GM19240 (cell line): ENCODE measurements around the gene ZNF616.
A peak's percentile ranks its signal among the peaks of the same experiment; 100 is the strongest.

Source experiments
- DNase-seq: peaks from one replicate; pipeline ENCODE4 v3.0.0; 2011; ENCODE audit warnings: low spot score; ENCODE audit not compliant: insufficient read length

The ZNF616 gene

DNA sequence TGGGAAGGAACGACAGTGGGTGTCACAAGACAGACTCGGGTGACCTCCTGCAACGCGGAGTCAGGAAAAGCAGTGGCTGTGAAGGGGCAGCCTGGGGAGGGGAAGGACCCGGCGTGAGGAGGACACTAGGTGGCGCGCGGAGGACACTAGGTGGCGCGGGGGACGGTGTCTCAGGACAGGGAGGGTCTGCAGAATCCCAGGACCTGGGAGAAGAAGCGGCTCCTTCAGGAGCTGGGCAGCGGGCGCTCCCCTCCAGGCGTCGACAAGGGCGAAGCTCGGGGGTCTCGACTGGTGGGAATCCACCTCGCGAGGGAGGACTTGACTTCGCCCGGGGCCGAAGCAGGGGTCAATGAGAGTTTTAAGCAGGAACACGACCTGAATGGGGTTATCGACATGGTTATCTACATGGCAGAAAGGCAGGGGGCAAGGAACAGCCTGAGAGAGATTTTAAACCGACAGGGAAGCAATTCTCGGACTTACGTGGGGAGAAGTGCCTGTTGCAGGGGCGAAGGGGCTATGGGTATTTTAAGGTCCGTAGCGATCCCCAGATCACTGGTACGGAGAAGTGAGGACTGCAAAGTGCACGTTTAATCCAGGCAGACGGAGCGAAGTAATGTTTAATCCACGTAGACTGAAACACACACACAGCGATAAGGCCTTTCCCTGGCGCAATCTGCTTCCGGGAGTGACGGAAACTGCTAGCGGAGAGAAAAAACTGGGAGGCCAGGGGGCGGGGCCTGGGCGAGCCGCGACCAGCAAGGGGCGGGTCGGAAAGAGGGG is at the start of gene ZNF616:
Gene ZNF616, minus strand, starts transcription at position 687 of the 780 bp plus-strand sequence. CDS start 9,426 bp downstream, outside the sequence.
- peak; percentile 84 for DNase-seq

GRCh38 chr19:52188822-52189734 is 49.3 kb upstream of the ZNF616 start:
- no peak for DNase-seq

DNA sequence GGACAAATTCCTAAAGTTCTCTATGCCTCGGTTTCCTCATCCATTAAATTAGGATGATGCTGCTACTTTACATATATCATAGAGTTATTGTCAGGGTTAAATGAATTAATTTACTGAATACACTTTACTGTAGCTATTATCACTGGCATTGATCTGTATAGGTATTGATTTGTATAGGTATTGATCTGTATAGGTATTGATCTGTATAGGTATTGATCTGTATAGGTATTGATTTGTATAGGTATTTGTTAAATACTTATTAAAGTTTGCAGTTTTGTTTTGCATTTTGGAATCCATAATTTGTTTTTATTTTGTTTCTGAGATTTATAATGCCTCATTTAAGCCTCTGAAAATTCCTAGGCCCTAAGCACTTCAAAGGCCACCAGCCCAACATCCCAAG is 47.7 kb upstream of the ZNF616 start:
- no peak for DNase-seq

- no peak for DNase-seq
These were observed 36.8 kb upstream of the ZNF616 start for GRCh38 chr19:52176574-52176973.

GRCh38 chr19:52172347-52172746 is 32.6 kb upstream of the ZNF616 start:
- no peak for DNase-seq

GRCh38 chr19:52171321-52172169 is 31.8 kb upstream of the ZNF616 start, which contains the start of gene ZNF836:
Gene ZNF836 (minus strand): TSS chr19:52171621. CDS start chr19:52168072, 3,549 bp downstream.
- DNase-seq = peak; percentile 74

DNA sequence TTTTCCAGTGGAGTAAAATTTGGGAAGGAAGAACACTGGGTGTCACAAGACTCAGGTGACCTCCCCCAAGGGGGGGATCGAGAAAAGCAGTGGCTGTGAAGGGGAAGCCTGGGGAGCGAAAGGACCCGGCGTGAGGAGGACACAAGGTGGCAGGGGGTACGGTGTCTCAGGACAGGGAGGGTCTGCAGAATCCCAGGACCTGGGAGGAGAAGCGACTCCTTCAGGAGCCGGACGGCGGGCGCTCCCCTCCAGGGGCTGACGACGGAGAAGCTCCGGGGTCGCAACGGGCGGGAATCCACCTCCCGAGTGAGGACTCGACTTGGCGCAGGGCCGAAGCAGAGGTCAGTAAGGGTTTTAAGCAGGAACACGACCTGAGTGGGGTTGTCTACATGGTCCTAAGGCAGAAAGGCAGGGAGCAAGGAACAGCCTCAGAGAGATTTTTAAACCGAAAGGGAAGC is 31.2 kb upstream of the ZNF616 start:
- no peak for DNase-seq

DNA sequence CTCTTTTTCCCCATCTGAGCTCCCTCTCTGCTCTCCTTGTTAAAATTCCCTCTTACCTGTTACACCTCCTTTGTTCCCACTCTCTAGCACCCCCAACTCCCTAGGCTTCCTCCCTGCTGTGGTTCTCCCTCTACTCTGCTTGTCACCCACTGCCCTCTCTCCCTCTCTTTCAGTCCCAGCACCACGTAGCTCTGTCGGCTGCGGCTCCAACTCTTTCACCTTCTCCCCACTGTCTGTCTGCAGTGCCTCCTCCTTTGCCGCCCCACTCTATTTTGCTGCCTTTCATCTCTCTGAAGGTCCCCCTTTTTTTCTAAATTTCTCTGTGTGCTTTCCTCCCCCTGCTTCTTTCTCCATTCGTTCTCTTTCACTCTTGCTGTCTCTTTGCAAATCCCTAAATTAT is 30.6 kb upstream of the ZNF616 start:
- no peak for DNase-seq

DNA sequence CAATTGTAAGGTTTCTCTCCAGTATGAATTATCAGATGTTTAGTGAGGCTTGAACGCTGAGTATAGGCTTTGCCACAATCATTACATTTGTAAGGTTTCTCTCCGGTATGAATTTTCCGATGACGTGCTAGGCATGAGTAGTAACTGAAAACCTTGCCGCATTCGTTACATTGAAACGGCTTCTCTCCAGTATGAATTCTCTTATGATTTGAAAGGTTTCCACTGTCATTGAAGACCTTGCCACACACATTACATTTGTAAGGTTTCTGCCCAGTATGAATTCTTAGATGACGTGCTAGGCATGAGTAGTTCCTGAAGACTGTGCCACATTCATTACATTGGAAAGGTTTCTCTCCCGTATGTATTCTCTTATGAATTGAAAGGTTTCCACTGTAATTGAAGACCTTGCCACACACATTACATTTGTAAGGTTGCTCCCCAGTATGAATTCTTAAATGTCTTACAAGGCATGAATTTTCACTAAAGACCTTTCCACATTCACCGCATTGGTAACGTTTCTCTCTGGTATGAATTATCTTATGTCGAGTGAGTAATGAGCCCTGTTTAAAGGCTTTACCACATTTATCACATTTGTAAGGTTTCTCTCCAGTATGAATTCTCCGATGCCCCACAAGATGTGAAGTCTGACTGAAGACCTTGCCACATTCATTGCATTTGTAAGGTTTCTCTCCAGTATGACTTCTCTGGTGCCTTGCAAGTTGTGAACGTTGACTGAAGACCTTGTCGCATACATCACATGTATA is 16.0 kb upstream of the ZNF616 start:
- DNase-seq = no peak

DNA sequence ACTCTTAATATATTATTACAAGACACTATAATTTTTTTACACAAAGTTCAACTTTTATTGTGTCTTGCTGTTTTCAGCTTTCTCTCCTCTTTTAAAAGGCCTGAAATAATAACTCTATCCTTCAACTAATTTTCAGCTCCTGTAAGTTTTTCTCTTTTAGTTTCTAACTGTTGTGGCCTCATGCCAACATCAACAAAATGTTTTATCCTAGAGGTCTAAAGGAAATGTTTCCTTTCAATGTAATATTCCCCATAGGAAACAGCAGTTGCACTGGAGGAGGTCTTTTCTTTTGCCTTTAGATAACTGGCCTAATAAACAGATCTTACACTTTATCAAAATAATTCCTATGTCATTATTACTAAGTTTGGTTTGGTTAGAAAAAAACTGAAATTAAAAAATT is 8.5 kb upstream of the ZNF616 start:
- DNase-seq = no peak

- DNase-seq = no peak
These were observed 2.4 kb upstream of the ZNF616 start for GRCh38 chr19:52142001-52142595.

- no peak for DNase-seq
These were observed 1.5 kb upstream of the ZNF616 start for GRCh38 chr19:52141203-52141602.

DNA sequence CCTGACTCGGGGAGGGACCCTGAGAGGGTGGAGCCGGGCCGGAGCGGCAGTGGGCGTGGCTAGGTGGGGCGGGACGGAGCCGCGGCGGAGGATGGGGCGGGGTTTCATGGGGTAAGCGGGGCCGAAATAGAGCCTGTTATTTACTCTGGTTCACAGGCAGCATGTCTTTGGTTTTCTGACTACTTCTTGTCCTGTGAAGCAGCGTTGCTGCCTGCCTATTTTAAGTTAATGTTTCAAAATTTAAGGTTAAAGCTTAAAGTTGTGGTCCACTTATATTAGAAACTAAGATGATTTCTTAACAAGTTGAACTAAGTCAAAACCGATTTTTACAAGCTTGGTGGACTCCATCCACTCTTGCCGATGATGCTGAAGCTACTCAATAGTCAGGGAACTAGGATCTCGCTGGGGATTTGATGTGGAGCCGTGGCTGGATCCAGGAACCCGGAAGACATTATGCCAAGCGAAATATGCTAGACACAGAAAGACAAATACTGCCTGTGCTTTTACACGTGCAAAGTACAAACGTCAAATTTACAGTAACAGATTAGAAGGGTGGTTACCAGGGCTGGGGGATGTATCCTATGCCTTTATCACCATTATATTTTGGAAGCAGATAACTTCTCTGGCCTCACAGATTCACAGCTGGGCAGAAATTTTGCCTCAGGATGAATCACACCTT is 433 bp upstream of the ZNF616 start:
- no peak for DNase-seq

DNA sequence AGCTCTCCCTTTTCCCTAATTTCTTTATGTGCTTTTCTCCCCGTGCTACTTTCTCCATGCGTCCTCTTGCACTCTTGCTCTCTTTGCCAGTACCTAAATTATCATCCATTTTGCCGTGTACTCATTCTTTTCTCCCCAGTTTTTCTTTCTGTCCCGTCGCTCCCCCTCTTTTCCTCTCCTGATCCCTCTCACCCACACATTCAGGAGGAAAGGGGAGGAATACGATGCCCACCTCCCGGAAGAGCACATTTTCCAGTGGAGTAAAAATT is 821 bp downstream of the ZNF616 start:
- DNase-seq = no peak

GRCh38 chr19:52138278-52138982 is 1.3 kb downstream of the ZNF616 start:
- DNase-seq = no peak

DNA sequence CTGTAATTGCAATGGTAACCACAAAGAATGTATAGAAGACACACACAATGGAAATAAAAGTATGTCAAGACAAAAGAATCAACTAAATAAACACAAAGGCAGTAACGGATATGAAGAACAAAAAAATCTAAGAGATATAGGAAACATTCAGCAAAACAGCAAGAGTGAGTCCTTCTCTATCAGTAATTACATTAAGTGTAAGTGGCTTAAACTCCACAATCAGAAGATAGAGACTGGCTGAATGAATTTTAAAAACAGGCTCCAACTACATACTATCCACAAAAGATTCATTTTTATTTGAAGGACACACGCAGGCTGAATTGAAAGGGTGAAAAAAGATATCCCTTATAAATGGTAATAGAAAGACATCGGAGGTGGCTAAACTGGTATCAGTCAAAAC is 19.5 kb downstream of the ZNF616 start:
- no peak for DNase-seq

DNA sequence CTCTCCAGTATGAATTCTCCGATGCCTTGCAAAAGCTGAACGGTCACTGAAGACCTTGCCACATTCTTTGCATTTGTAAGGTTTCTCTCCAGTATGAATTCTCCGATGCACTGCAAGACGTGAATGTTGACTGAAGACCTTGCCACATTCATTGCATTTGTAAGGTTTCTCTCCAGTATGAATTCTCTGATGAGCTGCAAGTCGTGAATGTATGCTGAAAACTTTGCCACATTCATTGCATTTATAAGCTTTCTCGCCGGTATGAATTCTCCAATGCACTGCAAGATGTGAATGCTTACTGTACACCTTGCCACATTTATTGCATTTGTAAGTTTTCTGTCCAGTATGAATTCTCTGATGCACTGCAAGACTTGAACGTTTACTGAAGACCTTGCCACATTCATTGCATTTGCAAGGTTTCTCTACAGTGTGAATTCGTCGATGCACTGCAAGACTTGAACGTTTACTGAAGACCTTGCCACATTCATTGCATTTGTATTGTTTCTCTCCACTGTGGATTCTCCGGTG is 24.1 kb downstream of the ZNF616 start:
- no peak for DNase-seq

- DNase-seq = no peak
These were observed 25.0 kb downstream of the ZNF616 start for GRCh38 chr19:52114691-52115090.

DNA sequence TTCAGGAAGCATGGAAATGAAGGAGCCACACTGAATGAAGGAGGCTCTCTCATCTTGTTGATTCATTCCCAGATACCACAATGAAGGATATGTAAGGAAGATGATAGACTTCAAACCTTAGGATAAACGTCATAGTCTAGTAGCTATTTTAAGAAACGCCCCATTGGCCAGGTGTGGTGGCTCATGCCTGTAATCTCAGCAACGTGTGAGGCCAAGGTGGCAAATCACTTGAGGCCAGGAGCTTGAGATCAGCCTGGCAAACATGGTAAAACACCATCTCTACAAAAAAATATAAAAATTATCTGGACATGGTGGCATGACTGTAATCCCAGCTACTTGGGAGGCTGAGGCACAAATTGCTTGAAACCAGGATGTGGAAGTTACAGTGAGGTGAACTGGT is 27.1 kb downstream of the ZNF616 start:
- no peak for DNase-seq
